ENCODE measurements around the gene C3orf70.

Gene C3orf70

DNA sequence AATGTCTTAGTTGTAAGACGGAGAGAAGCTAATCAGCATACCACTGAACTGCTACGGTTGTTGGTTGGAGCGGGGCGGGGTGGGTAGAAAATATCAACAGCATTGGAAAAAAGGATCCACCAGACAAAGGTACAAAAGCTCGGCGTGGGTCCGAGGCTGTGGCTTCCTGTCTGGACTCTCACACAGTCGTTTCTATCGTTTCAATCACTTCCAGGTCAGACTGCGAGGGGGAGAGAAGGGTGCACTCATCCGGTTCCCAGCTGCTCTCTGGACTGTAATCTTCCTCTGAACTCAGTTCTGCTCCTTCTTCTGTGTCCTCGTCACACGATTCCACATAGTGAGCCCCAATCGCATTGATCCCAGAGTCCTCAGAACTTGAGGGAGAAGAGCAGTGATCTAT is 70.0 kb downstream of the C3orf70 start:
- TF ChIP-seq, protein P1, sequence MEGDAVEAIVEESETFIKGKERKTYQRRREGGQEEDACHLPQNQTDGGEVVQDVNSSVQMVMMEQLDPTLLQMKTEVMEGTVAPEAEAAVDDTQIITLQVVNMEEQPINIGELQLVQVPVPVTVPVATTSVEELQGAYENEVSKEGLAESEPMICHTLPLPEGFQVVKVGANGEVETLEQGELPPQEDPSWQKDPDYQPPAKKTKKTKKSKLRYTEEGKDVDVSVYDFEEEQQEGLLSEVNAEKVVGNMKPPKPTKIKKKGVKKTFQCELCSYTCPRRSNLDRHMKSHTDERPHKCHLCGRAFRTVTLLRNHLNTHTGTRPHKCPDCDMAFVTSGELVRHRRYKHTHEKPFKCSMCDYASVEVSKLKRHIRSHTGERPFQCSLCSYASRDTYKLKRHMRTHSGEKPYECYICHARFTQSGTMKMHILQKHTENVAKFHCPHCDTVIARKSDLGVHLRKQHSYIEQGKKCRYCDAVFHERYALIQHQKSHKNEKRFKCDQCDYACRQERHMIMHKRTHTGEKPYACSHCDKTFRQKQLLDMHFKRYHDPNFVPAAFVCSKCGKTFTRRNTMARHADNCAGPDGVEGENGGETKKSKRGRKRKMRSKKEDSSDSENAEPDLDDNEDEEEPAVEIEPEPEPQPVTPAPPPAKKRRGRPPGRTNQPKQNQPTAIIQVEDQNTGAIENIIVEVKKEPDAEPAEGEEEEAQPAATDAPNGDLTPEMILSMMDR (IDR thresholded peaks at IDR 0.05; ENCODE audit: insufficient read depth, low read length, poor library complexity, severe bottlenecking), result no peak
- Histone ChIP-seq H3K36me3 (ENCODE audit: control insufficient read depth, insufficient read depth, low read length) (no peaks in the 10 kb centered on the region; the same call in 1 of the 2 replicates), H3K27me3 (replicated peaks; ENCODE audit: control insufficient read depth, insufficient read depth, low read length) (no peaks in the 10 kb centered on the region; the same call in none of the 2 replicates), H3K4me3 (replicated peaks; ENCODE audit: low read depth, low read length) (no peak overlapping the region)
- DNase-seq (ENCODE audit: extremely low read depth, insufficient read length), result no peak

DNA sequence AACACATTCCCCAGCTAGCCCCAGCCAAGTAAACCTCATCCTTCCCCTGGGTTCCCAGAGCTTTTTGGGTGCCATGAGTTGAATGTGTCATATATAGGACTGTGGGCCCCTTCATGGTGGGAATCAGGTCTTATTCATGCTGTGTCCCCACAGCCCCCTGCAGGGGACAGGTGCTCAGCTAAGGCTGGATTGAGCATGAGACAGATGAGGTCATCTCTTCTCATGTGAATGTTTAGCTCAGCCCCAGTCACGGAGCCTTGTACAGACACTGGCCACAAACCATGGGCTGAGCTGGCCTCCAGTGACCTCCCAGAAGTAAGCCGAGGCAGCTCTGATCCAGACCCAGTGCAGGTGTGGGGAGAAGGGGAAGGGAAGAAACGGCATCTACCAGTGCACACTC is 70.7 kb downstream of the C3orf70 start:
- Histone ChIP-seq H3K27me3 (replicated peaks; ENCODE audit: control insufficient read depth, insufficient read depth, low read length) (no peaks in the 10 kb centered on the region; the same call in none of the 2 replicates), H3K36me3 (ENCODE audit: control insufficient read depth, insufficient read depth, low read length) (no peaks in the 10 kb centered on the region; the same call in 1 of the 2 replicates), H3K4me3 (replicated peaks; ENCODE audit: low read depth, low read length) (no peak overlapping the region)
- no peak for DNase-seq (ENCODE audit: extremely low read depth, insufficient read length)
- TF ChIP-seq, protein P1 (IDR thresholded peaks at IDR 0.05; ENCODE audit: insufficient read depth, low read length, poor library complexity, severe bottlenecking), result no peak

DNA sequence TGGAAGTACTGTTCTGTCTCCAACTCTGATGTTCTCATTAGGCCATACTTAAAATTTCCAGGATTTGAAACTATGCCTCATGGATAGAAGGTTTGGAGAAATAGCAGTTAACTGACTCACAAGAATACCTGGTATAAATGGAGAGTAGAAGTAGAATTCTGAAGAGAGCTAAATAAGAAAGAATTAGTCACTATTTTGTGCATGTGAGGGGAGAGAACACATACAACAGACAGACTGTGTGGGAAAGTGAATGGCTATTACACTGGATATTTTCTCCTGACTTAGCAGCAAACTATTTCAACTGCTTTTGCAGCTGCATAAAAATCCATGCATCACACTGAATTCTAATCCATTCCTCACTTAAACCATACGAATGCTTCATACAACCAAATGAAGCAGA is 71.3 kb downstream of the C3orf70 start:
- no peaks in the 10 kb centered on the region; the same call in none of the 2 replicates for H3K27me3 ChIP-seq (replicated peaks; ENCODE audit: control insufficient read depth, insufficient read depth, low read length)
- no peaks in the 10 kb centered on the region; the same call in 1 of the 2 replicates for H3K36me3 ChIP-seq (ENCODE audit: control insufficient read depth, insufficient read depth, low read length)
- H3K4me3 ChIP-seq (replicated peaks; ENCODE audit: low read depth, low read length), result no peak overlapping the region
- TF ChIP-seq, protein P1 (IDR thresholded peaks at IDR 0.05; ENCODE audit: insufficient read depth, low read length, poor library complexity, severe bottlenecking), result no peak
- no peak for DNase-seq (ENCODE audit: extremely low read depth, insufficient read length)

- Histone ChIP-seq H3K36me3 (ENCODE audit: control insufficient read depth, insufficient read depth, low read length) (no peaks in the 10 kb centered on the region; the same call in 1 of the 2 replicates), H3K4me3 (replicated peaks; ENCODE audit: low read depth, low read length) (no peak overlapping the region), H3K27me3 (replicated peaks; ENCODE audit: control insufficient read depth, insufficient read depth, low read length) (no peaks in the 10 kb centered on the region; the same call in none of the 2 replicates)
- TF ChIP-seq, protein P1 (IDR thresholded peaks at IDR 0.05; ENCODE audit: insufficient read depth, low read length, poor library complexity, severe bottlenecking), result no peak
- DNase-seq (ENCODE audit: extremely low read depth, insufficient read length), result no peak
Observed at GRCh38 chr3:185079625-185080024, 73.2 kb downstream of the C3orf70 start.

GRCh38 chr3:185076219-185076618 is 76.6 kb downstream of the C3orf70 start:
- Histone ChIP-seq H3K4me3 (replicated peaks; ENCODE audit: low read depth, low read length) (no peak overlapping the region), H3K27me3 (replicated peaks; ENCODE audit: control insufficient read depth, insufficient read depth, low read length) (no peaks in the 10 kb centered on the region), H3K36me3 (ENCODE audit: control insufficient read depth, insufficient read depth, low read length) (no peaks in the 10 kb centered on the region; the same call in 1 of the 2 replicates)
- TF ChIP-seq, protein P1 (IDR thresholded peaks at IDR 0.05; ENCODE audit: insufficient read depth, low read length, poor library complexity, severe bottlenecking), result no peak
- no peak for DNase-seq (ENCODE audit: extremely low read depth, insufficient read length)

DNA sequence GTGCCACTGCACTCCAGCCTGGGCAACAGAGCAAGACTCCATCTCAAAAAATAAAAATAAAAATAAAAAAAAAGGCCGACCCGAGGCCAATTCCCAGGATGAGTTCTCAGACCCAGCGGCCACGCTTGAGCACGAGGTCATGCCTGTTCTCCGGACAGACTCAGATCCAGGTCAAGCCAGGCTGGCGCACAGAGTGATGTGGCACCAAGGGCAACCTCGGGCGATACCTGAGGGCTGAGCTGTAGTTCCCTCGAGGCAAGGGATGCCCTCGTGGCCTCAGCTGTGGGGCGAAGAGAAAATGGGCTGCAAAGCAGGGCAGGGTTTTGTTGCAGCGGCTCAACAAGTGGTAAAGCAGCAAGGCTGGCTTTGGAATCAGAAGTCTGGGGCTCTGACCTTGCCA is 77.3 kb downstream of the C3orf70 start:
- TF ChIP-seq, protein P1 (IDR thresholded peaks at IDR 0.05; ENCODE audit: insufficient read depth, low read length, poor library complexity, severe bottlenecking), result no peak
- Histone ChIP-seq H3K4me3 (replicated peaks; ENCODE audit: low read depth, low read length) (no peak overlapping the region), H3K36me3 (ENCODE audit: control insufficient read depth, insufficient read depth, low read length) (no peaks in the 10 kb centered on the region; the same call in 1 of the 2 replicates), H3K27me3 (replicated peaks; ENCODE audit: control insufficient read depth, insufficient read depth, low read length) (no peaks in the 10 kb centered on the region)
- no peak for DNase-seq (ENCODE audit: extremely low read depth, insufficient read length)
